SH-SY5Y (cell line): ENCODE measurements around the gene CCDC61.

Experiments
- GATA2 ChIP-seq: IDR thresholded peaks from 2 replicates; pipeline ENCODE4 v1.6.1; 2011; ENCODE audit warnings: mild to moderate bottlenecking, low read depth, low read length
- GATA3 ChIP-seq: IDR thresholded peaks from 2 replicates; pipeline ENCODE4 v1.6.1; 2011; ENCODE audit warnings: low read depth, mild to moderate bottlenecking, low read length, moderate library complexity

GRCh38 chr19:46022061-46022430, 26.8 kb downstream of the CCDC61 start:
- TF ChIP-seq GATA2 (no peak), GATA3 (no peak)
